WTC11 (cell line): Measurements from ENCODE around the gene MBP. TPM values are rescaled to one million over a fixed set of nuclear protein-coding genes. Genes with fewer than 3 reads are reported as not detected.

Experiments
- ATAC-seq: fragments of 200-7000 bp; cut with Tn5 transposase; 2 replicates; pipeline ENCODE4 v1.10.0; 2021; ENCODE audit warnings: mild to moderate bottlenecking, moderate library complexity
- CTCF ChIA-PET: fragments of 300-600 bp; sonication (Branson Sonifier 250); formaldehyde crosslinking; loops from one replicate; lab custom pipeline; 2021; ENCODE audit warnings: antibody characterized with exemption; lab: Charles Lee
- POLR2A ChIA-PET: fragments of 350-600 bp; sonication (Branson Sonifier 250); formaldehyde crosslinking; loops from one replicate; lab custom pipeline; 2021; ENCODE audit warnings: antibody characterized with exemption; lab: Charles Lee
- DNase-seq: peaks from one replicate; pipeline ENCODE4 v3.0.0; 2021; ENCODE audit warnings: low spot score
- H3K27ac Mint-ChIP-seq: 2 replicates; pipeline ENCODE4 v1.8.0; 2021; ENCODE audit warnings: mixed read lengths
- H3K27me3 Mint-ChIP-seq: 2 replicates; pipeline ENCODE4 v1.8.0; 2021; ENCODE audit warnings: low read depth, mild to moderate bottlenecking, moderate library complexity, mixed read lengths
- H3K36me3 Mint-ChIP-seq: 2 replicates; pipeline ENCODE4 v1.8.0; 2021; ENCODE audit warnings: mixed read lengths
- H3K4me1 Mint-ChIP-seq: 2 replicates; pipeline ENCODE4 v1.8.0; 2022; ENCODE audit warnings: mixed read lengths
- H3K4me3 Mint-ChIP-seq: 2 replicates; pipeline ENCODE4 v1.8.0; 2021; ENCODE audit warnings: mild to moderate bottlenecking, moderate library complexity, mixed read lengths
- H3K9me3 Mint-ChIP-seq: 2 replicates; pipeline ENCODE4 v1.8.0; 2021; ENCODE audit warnings: mixed read lengths
- CBFB ChIP-seq: sonication (generic); formaldehyde crosslinking; IDR thresholded peaks from 2 replicates; pipeline ENCODE4 v1.8.1; 2022; ENCODE audit warnings: mild to moderate bottlenecking, low read depth, missing genetic modification reagents
- ELF4 ChIP-seq: sonication (generic); formaldehyde crosslinking; IDR thresholded peaks from 2 replicates; pipeline ENCODE4 v1.8.1; 2022; ENCODE audit warnings: low read depth, mild to moderate bottlenecking, moderate library complexity, missing genetic modification reagents
- FOXJ3 ChIP-seq: sonication (generic); formaldehyde crosslinking; IDR thresholded peaks from 2 replicates; pipeline ENCODE4 v1.9.0; 2021; ENCODE audit warnings: missing genetic modification reagents, mild to moderate bottlenecking, borderline replicate concordance
- FOXK1 ChIP-seq: sonication (generic); formaldehyde crosslinking; IDR thresholded peaks from 2 replicates; pipeline ENCODE4 v1.8.0; 2022; ENCODE audit warnings: mild to moderate bottlenecking, moderate library complexity, missing genetic modification reagents
- GRHL2 ChIP-seq: fragments of 250-450 bp; sonication (Bioruptor Pico); IDR thresholded peaks from 2 replicates; pipeline ENCODE4 v1.8.0; 2022; ENCODE audit warnings: mild to moderate bottlenecking, moderate library complexity; ENCODE audit not compliant: insufficient replicate concordance, severe bottlenecking
- JAZF1 ChIP-seq: fragments of 250-450 bp; sonication (Bioruptor Pico); IDR thresholded peaks from 2 replicates; pipeline ENCODE4 v1.9.0; 2021; ENCODE audit warnings: moderate library complexity, mild to moderate bottlenecking, inconsistent platforms
- JUN ChIP-seq: sonication (generic); formaldehyde crosslinking; IDR thresholded peaks from 2 replicates; pipeline ENCODE4 v1.8.0; 2023; ENCODE audit warnings: mild to moderate bottlenecking, missing genetic modification reagents
- NR1H2 ChIP-seq: sonication (generic); formaldehyde crosslinking; IDR thresholded peaks from 2 replicates; pipeline ENCODE4 v1.9.0; 2021; ENCODE audit warnings: mild to moderate bottlenecking, moderate library complexity, missing genetic modification reagents
- RELA ChIP-seq: sonication (generic); formaldehyde crosslinking; IDR thresholded peaks from 2 replicates; pipeline ENCODE4 v1.8.1; 2022; ENCODE audit warnings: missing genetic modification reagents, mild to moderate bottlenecking, borderline replicate concordance
- total RNA-seq: library from RNA; stranded (reverse); gene quantifications from 3 replicates; pipeline ENCODE4 v1.2.3, GENCODE V29; 2021
- TF ChIP-seq, protein P1 (sequence below): sonication (generic); formaldehyde crosslinking; IDR thresholded peaks from 2 replicates; pipeline ENCODE4 v1.8.0; 2022; ENCODE audit warnings: mild to moderate bottlenecking, missing genetic modification reagents
- TF ChIP-seq, protein P2 (sequence below): sonication (generic); formaldehyde crosslinking; IDR thresholded peaks from 2 replicates; pipeline ENCODE4 v1.8.1; 2023; ENCODE audit warnings: mild to moderate bottlenecking, moderate library complexity, missing genetic modification reagents
- TF ChIP-seq, protein P3 (sequence below): sonication (generic); formaldehyde crosslinking; IDR thresholded peaks from 2 replicates; pipeline ENCODE4 v1.8.1; 2022; ENCODE audit warnings: mild to moderate bottlenecking, missing genetic modification reagents, moderate library complexity, borderline replicate concordance
- TF ChIP-seq, protein P4 (sequence below): sonication (generic); formaldehyde crosslinking; IDR thresholded peaks from 2 replicates; pipeline ENCODE4 v1.8.0; 2022; ENCODE audit warnings: mild to moderate bottlenecking, missing genetic modification reagents
- TF ChIP-seq, protein P5 (sequence below): sonication (generic); formaldehyde crosslinking; IDR thresholded peaks from 2 replicates; pipeline ENCODE4 v1.8.1; 2022; ENCODE audit warnings: mild to moderate bottlenecking, moderate library complexity, missing genetic modification reagents
- TF ChIP-seq, protein P6 (sequence below): sonication (generic); formaldehyde crosslinking; IDR thresholded peaks from 2 replicates; pipeline ENCODE4 v1.8.1; 2023; ENCODE audit warnings: mild to moderate bottlenecking, missing genetic modification reagents, moderate library complexity
- TF ChIP-seq, protein P7 (sequence below): sonication (generic); formaldehyde crosslinking; IDR thresholded peaks from 2 replicates; pipeline ENCODE4 v1.8.0; 2023; ENCODE audit warnings: mild to moderate bottlenecking, missing genetic modification reagents

Gene MBP
- total RNA-seq, 1 experiment from 2014 or later: 19.6 TPM

DNA sequence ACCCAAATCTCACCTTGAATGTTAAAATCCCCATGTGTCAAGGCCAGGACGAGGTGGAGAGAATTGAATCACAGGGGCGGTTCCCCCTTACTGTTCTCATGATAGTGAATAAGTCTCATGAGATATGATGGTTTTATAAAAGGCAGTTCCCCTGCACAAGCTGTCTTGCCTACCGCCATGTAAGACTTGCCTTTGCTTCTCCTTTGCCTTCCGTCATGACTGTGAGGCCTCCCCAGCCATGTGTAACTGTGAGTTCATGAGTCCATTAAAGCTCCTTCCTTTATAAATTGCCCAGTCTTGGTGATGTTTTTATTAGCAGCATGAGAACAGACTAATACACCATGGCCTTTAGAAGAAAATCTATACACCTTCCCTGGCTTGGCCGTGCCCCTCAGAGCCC is 7.4 kb upstream of the MBP start (continued):
- TF ChIP-seq, protein P1, sequence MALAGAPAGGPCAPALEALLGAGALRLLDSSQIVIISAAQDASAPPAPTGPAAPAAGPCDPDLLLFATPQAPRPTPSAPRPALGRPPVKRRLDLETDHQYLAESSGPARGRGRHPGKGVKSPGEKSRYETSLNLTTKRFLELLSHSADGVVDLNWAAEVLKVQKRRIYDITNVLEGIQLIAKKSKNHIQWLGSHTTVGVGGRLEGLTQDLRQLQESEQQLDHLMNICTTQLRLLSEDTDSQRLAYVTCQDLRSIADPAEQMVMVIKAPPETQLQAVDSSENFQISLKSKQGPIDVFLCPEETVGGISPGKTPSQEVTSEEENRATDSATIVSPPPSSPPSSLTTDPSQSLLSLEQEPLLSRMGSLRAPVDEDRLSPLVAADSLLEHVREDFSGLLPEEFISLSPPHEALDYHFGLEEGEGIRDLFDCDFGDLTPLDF: no peak

DNA sequence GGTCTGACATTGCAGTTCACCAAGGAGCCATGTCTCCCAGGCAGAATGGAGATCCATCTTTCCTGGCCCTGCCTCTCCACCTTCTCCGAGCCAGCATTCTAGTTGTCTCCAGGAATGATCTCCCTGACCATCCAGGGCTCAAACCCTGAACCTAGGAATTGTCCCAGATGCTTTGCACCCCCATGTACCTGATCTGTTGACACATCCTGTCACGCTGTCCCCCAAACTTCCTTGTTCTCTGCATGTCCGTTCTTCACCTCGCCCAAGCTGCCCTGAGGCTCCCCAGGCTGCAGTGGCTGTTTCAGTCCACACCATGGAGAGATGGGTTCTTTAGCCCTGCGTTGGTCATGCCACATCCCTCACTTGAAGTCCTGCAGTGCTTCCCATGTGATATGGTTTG is 7.0 kb upstream of the MBP start:
- TF ChIP-seq CBFB (CRISPR knock-in tag) (no peak), FOXJ3 (CRISPR knock-in tag) (no peak), GRHL2 (no peak), JUN (CRISPR knock-in tag) (no peak), RELA (no peak), JAZF1 (CRISPR knock-in tag) (no peak), ELF4 (CRISPR knock-in tag) (no peak)
- TF ChIP-seq, protein P2, sequence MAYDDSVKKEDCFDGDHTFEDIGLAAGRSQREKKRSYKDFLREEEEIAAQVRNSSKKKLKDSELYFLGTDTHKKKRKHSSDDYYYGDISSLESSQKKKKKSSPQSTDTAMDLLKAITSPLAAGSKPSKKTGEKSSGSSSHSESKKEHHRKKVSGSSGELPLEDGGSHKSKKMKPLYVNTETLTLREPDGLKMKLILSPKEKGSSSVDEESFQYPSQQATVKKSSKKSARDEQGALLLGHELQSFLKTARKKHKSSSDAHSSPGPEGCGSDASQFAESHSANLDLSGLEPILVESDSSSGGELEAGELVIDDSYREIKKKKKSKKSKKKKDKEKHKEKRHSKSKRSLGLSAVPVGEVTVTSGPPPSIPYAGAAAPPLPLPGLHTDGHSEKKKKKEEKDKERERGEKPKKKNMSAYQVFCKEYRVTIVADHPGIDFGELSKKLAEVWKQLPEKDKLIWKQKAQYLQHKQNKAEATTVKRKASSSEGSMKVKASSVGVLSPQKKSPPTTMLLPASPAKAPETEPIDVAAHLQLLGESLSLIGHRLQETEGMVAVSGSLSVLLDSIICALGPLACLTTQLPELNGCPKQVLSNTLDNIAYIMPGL: no peak
- TF ChIP-seq, protein P3, sequence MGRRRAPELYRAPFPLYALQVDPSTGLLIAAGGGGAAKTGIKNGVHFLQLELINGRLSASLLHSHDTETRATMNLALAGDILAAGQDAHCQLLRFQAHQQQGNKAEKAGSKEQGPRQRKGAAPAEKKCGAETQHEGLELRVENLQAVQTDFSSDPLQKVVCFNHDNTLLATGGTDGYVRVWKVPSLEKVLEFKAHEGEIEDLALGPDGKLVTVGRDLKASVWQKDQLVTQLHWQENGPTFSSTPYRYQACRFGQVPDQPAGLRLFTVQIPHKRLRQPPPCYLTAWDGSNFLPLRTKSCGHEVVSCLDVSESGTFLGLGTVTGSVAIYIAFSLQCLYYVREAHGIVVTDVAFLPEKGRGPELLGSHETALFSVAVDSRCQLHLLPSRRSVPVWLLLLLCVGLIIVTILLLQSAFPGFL: no peak
- TF ChIP-seq, protein P4, sequence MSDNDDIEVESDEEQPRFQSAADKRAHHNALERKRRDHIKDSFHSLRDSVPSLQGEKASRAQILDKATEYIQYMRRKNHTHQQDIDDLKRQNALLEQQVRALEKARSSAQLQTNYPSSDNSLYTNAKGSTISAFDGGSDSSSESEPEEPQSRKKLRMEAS (CRISPR knock-in tag): no peak
- TF ChIP-seq, protein P1: no peak
- TF ChIP-seq, protein P5, sequence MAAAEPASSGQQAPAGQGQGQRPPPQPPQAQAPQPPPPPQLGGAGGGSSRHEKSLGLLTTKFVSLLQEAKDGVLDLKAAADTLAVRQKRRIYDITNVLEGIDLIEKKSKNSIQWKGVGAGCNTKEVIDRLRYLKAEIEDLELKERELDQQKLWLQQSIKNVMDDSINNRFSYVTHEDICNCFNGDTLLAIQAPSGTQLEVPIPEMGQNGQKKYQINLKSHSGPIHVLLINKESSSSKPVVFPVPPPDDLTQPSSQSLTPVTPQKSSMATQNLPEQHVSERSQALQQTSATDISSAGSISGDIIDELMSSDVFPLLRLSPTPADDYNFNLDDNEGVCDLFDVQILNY (CRISPR knock-in tag): no peak
- TF ChIP-seq, all 79 proteins: peak for 0
- ATAC-seq (no peak), DNase-seq (no peak)
- POLR2A ChIA-PET: no interaction called here
- peaks cover 33% of the 10 kb centered on the region for H3K9me3 Mint-ChIP-seq
- CTCF ChIA-PET: no interaction called here
- H3K27ac Mint-ChIP-seq: no peak overlapping the region
- no peak overlapping the region for H3K4me3 Mint-ChIP-seq
- no peaks in the 10 kb centered on the region for H3K4me1 Mint-ChIP-seq
- H3K36me3 Mint-ChIP-seq: peaks cover 29% of the 10 kb centered on the region
- H3K27me3 Mint-ChIP-seq: peaks cover 13% of the 10 kb centered on the region

DNA sequence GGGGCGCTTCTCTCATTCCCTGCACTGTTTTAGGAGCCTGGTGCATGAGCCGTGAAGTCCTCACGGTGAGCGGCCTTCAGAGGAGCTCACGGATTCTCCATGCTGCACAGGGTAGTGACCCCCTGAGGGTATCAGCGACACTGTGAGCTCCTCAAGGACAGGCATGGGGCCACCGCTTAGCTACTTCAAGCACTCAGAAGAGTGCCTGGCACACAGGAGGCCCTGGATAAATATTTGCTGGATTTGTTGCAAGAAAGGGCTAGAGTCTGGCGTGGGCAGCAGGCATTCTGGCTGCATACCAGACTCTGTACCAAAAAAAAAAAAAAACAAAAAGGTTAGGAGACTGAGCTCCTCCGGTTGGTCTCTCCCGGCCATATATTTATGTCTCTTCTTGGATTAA is 5.7 kb upstream of the MBP start:
- Mint-ChIP-seq H3K4me1 (peaks cover 10% of the 10 kb centered on the region), H3K27ac (no peak overlapping the region), H3K27me3 (peaks cover 26% of the 10 kb centered on the region), H3K4me3 (no peak overlapping the region), H3K9me3 (peaks cover 21% of the 10 kb centered on the region), H3K36me3 (peaks cover 16% of the 10 kb centered on the region)
- POLR2A ChIA-PET: interaction anchor here (0.7 kb wide), 1 partner anchor 348 kb away, joined by 3 read pairs; no protein-coding TSS in a partner anchor
- DNase-seq (no peak), ATAC-seq (no peak)
- CTCF ChIA-PET: interaction anchor here (1.0 to 1.8 kb wide), 5 partner anchors 13 to 513 kb away, joined by 3 to 6 read pairs (median 4); no protein-coding TSS in a partner anchor
- TF ChIP-seq FOXJ3 (CRISPR knock-in tag) (no peak), CBFB (CRISPR knock-in tag) (no peak), NR1H2 (CRISPR knock-in tag) (no peak), FOXK1 (CRISPR knock-in tag) (no peak)
- TF ChIP-seq, protein P6, sequence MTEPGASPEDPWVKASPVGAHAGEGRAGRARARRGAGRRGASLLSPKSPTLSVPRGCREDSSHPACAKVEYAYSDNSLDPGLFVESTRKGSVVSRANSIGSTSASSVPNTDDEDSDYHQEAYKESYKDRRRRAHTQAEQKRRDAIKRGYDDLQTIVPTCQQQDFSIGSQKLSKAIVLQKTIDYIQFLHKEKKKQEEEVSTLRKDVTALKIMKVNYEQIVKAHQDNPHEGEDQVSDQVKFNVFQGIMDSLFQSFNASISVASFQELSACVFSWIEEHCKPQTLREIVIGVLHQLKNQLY: no peak
- TF ChIP-seq, protein P7, sequence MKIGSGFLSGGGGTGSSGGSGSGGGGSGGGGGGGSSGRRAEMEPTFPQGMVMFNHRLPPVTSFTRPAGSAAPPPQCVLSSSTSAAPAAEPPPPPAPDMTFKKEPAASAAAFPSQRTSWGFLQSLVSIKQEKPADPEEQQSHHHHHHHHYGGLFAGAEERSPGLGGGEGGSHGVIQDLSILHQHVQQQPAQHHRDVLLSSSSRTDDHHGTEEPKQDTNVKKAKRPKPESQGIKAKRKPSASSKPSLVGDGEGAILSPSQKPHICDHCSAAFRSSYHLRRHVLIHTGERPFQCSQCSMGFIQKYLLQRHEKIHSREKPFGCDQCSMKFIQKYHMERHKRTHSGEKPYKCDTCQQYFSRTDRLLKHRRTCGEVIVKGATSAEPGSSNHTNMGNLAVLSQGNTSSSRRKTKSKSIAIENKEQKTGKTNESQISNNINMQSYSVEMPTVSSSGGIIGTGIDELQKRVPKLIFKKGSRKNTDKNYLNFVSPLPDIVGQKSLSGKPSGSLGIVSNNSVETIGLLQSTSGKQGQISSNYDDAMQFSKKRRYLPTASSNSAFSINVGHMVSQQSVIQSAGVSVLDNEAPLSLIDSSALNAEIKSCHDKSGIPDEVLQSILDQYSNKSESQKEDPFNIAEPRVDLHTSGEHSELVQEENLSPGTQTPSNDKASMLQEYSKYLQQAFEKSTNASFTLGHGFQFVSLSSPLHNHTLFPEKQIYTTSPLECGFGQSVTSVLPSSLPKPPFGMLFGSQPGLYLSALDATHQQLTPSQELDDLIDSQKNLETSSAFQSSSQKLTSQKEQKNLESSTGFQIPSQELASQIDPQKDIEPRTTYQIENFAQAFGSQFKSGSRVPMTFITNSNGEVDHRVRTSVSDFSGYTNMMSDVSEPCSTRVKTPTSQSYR (CRISPR knock-in tag): no peak
